Panc1 (cell line): ENCODE results near the gene ATF3. TPM values are rescaled to one million over a fixed set of nuclear protein-coding genes. Genes with fewer than 3 reads are reported as not detected.

ENCODE experiments used
- ATAC-seq: fragments of 200-7000 bp; cut with Tn5 transposase; 2 replicates; pipeline ENCODE4 v1.9.1; 2020; ENCODE audit warnings: mild to moderate bottlenecking, moderate library complexity
- BruUV-seq: library from RNA; stranded (reverse); fragments of 400-500 nt; replicated peaks from 2 replicates; lab custom pipeline; 2021; lab: Mats Ljungman, UMichigan
- CTCF ChIA-PET: fragments of 300-600 bp; sonication (Branson Sonifier 250); formaldehyde crosslinking; loops from one replicate; lab custom pipeline; 2022; ENCODE audit warnings: antibody characterized with exemption; lab: Charles Lee
- POLR2A ChIA-PET: fragments of 300-600 bp; sonication (Branson Sonifier 250); formaldehyde crosslinking; loops from one replicate; lab custom pipeline; 2022; ENCODE audit warnings: antibody characterized with exemption; lab: Charles Lee
- DNase-seq: peaks from one replicate; pipeline ENCODE4 v3.0.0-alpha.2; 2010; ENCODE audit warnings: low read depth, low spot score
- H3K27ac ChIP-seq: 2 replicates; pipeline ENCODE4 v1.5.1; 2011; ENCODE audit warnings: mild to moderate bottlenecking, low read length, inconsistent platforms
- H3K27me3 ChIP-seq: fragments of 200-500 bp; sonication (Bioruptor generic); 2 replicates; pipeline ENCODE4 v1.6.0; 2014; ENCODE audit warnings: low read length, inconsistent platforms; ENCODE audit not compliant: control insufficient read depth, insufficient read depth
- H3K36me3 ChIP-seq: fragments of 200-500 bp; sonication (Bioruptor generic); 2 replicates; pipeline ENCODE4 v1.5.1; 2014; ENCODE audit warnings: inconsistent platforms, mild to moderate bottlenecking, low read length, moderate library complexity; ENCODE audit not compliant: control insufficient read depth, insufficient read depth
- H3K4me1 ChIP-seq: 2 replicates; pipeline ENCODE4 v1.5.1; 2011; ENCODE audit warnings: inconsistent platforms, mild to moderate bottlenecking, low read length, moderate library complexity; ENCODE audit not compliant: control insufficient read depth, insufficient read depth
- H3K4me3 ChIP-seq, 2 experiments: 2 replicates each; pipeline ENCODE4 v1.5.1; 2011 to 2012; ENCODE audit warnings: low read depth in 2 of 2, low read length in 2 of 2, mild to moderate bottlenecking in 2 of 2, inconsistent platforms in 1 of 2, moderate library complexity in 1 of 2
- H3K9me3 ChIP-seq: fragments of 200-500 bp; sonication (Bioruptor generic); 2 replicates; pipeline ENCODE4 v1.5.1; 2014; ENCODE audit warnings: low read depth, mild to moderate bottlenecking, inconsistent platforms, low read length, moderate library complexity; ENCODE audit not compliant: control insufficient read depth, insufficient read depth
- CTCF ChIP-seq: fragments of 450-650 bp; IDR thresholded peaks from 2 replicates; pipeline ENCODE4 v1.5.1; 2017; ENCODE audit warnings: mild to moderate bottlenecking
- POLR2AphosphoS5 ChIP-seq: IDR thresholded peaks from 2 replicates; pipeline ENCODE4 v1.6.1; 2012; ENCODE audit warnings: mild to moderate bottlenecking, low read depth, low read length, moderate library complexity
- REST ChIP-seq, 2 experiments: IDR thresholded peaks; 2 replicates each; pipeline ENCODE4 v1.6.1; 2011 to 2012; ENCODE audit warnings: low read depth in 2 of 2, control low read depth in 1 of 2, low read length in 1 of 2, mild to moderate bottlenecking in 1 of 2, moderate library complexity in 1 of 2; ENCODE audit not compliant: insufficient read depth in 1 of 2
- SIN3A ChIP-seq: IDR thresholded peaks from 2 replicates; pipeline ENCODE4 v1.6.1; 2012; ENCODE audit warnings: low read depth, mild to moderate bottlenecking, low read length, moderate library complexity, borderline replicate concordance; ENCODE audit not compliant: insufficient read depth
- TCF7L2 ChIP-seq: IDR thresholded peaks from 2 replicates; pipeline ENCODE4 v1.6.1; 2011; ENCODE audit warnings: mild to moderate bottlenecking, low read depth, low read length, inconsistent platforms
- in situ Hi-C: cut with HindIII; loops from 2 replicates; pipeline ENCODE4 v1.10.0; 2016; ENCODE audit warnings: low sequenced_read_pairs, low pct_unique_long_range_greater_than_20kb
- intact Hi-C: fragments of 100-400 bp; cut with micrococcal nuclease; formaldehyde crosslinking; loops from one replicate; pipeline ENCODE4 v1.10.0; 2022; ENCODE audit not compliant: unreplicated experiment
- total RNA-seq: library from RNA; stranded (reverse); gene quantifications from one replicate; pipeline ENCODE4 v1.2.1, GENCODE V29; 2021; ENCODE audit not compliant: unreplicated experiment

Gene ATF3
- total RNA-seq, 1 experiment from 2014 or later, result 13.3 TPM

- no peak overlapping the region for H3K4me3 ChIP-seq
- ChIA-PET POLR2A (interaction anchor here (0.7 kb wide), 2 partner anchors 13 to 411 kb away, joined by 6 to 7 read pairs; no protein-coding TSS in a partner anchor), CTCF (no interaction called here)
- no peaks in the 10 kb centered on the region for H3K36me3 ChIP-seq
- H3K9me3 ChIP-seq, result no peaks in the 10 kb centered on the region
- DNase-seq (no peak), ATAC-seq (no peak)
- in situ Hi-C loops (no loop called here), intact Hi-C loops (no loop called here)
- no peaks in the 10 kb centered on the region for H3K27me3 ChIP-seq
- TF ChIP-seq TCF7L2 (no peak), POLR2AphosphoS5 (no peak), CTCF (no peak), REST (IDR thresholded peaks at IDR 0.05; ENCODE audit: insufficient read depth in 1 of 2, low read depth in 2 of 2, low read length in 1 of 2) (no peak), SIN3A (no peak)
- no peak overlapping the region for H3K27ac ChIP-seq
- H3K4me1 ChIP-seq, result peaks cover 5% of the 10 kb centered on the region
- no TSS peak for BruUV-seq
Measured at GRCh38 chr1:212613440-212614335, 5.1 kb downstream of the ATF3 start.

- Histone ChIP-seq H3K4me3 (no peak overlapping the region), H3K9me3 (no peaks in the 10 kb centered on the region), H3K36me3 (no peaks in the 10 kb centered on the region), H3K4me1 (peaks cover 5% of the 10 kb centered on the region), H3K27me3 (no peaks in the 10 kb centered on the region), H3K27ac (no peak overlapping the region)
- TF ChIP-seq POLR2AphosphoS5 (no peak), SIN3A (no peak), TCF7L2 (no peak), REST (IDR thresholded peaks at IDR 0.05; ENCODE audit: insufficient read depth in 1 of 2, low read depth in 2 of 2, low read length in 1 of 2) (no peak)
- CTCF ChIA-PET, result no interaction called here
- DNase-seq (no peak), ATAC-seq (no peak)
- intact Hi-C loops (no loop called here), in situ Hi-C loops (no loop called here)
- no TSS peak for BruUV-seq
- POLR2A ChIA-PET, result interaction anchor here (0.7 kb wide), 4 partner anchors 12 to 956 kb away, joined by 4 to 7 read pairs (median 6); partner anchors contain the start of gene VASH2
Measured at GRCh38 chr1:212614453-212615200, 6.1 kb downstream of the ATF3 start.
